ENCODE measurements around the gene TFB2M.

DNA sequence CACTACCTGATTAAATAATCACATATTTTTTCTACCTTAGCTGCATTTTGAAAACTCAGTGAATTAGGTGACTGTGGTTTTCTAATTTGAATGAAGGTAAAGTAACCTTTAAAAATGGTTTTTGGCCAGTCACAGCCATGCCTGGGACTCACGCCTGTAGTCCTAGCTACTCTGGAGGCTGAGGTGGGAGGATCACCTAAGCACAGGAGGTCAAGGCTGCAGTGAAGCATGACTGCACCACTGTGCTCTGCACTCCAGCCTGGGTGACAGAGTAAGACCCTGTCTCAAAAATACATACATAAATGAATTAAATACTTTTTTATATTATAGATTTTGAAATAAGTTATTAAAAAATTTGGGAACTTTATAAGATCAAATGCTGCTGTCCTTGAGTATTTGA, 5.9 kb upstream of the TFB2M start:
- TF ChIP-seq, protein P1, sequence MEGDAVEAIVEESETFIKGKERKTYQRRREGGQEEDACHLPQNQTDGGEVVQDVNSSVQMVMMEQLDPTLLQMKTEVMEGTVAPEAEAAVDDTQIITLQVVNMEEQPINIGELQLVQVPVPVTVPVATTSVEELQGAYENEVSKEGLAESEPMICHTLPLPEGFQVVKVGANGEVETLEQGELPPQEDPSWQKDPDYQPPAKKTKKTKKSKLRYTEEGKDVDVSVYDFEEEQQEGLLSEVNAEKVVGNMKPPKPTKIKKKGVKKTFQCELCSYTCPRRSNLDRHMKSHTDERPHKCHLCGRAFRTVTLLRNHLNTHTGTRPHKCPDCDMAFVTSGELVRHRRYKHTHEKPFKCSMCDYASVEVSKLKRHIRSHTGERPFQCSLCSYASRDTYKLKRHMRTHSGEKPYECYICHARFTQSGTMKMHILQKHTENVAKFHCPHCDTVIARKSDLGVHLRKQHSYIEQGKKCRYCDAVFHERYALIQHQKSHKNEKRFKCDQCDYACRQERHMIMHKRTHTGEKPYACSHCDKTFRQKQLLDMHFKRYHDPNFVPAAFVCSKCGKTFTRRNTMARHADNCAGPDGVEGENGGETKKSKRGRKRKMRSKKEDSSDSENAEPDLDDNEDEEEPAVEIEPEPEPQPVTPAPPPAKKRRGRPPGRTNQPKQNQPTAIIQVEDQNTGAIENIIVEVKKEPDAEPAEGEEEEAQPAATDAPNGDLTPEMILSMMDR (conservative IDR thresholded peaks at IDR 0.05) = no peak
- TF ChIP-seq ZFX (IDR thresholded peaks at IDR 0.05) = no peak

All from C4-2B (cell line).